GM18507 (cell line): ENCODE measurements around the gene BAD.

Experiments used
- DNase-seq: peaks from one replicate; pipeline ENCODE4 v3.0.0; 2011; ENCODE audit warnings: low read depth; ENCODE audit not compliant: insufficient read length; ENCODE audit errors: extremely low spot score
- FAIRE-seq: peaks from 2 replicates; lab custom pipeline; 2011; peaks lifted over from hg19 to GRCh38; lab: Jason Lieb, UNC

The BAD gene

DNA sequence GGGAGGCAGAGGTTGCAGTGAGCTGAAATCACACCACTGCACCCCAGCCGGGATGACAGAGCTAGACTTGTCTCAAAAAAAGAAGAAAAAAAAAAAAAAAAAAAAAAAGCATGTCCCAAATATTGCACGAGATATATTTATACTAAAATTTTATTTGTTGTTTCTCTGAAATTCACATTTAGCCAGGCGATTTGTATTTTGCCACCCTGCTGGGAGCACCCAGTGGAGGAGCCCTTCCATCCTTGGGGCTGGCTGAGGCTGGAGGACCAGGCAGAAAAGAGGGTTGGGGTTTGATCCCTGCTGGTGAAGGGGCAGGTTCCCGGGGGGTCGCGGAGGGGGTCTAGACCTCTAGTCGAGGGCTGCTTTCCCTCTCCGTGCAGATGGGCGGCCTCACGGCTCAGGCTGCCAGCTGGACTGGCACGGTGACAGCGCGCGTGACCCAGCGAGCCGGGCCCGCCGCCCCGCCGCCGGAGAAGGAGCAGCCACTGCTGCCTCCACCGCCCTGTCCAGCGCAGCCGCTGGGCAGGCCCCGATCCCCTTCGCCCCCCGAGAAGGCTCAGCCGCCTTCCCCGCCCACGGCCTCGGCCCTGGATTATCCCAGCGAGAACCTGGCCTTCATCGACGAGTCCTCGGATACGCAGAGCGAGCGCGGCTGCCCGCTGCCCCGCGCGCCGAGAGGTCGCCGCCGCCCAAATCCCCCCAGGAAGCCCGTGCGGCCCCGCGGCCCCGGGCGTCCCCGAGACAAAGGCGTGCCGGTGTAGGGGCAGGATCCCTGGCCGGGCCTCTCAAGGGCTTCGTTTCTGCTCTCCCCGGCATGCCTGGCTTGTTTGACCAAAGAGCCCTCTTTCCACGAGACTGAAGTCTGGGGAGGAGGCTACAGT is 14.7 kb upstream of the BAD start:
- DNase-seq (no peak), FAIRE-seq (no peak)

DNA sequence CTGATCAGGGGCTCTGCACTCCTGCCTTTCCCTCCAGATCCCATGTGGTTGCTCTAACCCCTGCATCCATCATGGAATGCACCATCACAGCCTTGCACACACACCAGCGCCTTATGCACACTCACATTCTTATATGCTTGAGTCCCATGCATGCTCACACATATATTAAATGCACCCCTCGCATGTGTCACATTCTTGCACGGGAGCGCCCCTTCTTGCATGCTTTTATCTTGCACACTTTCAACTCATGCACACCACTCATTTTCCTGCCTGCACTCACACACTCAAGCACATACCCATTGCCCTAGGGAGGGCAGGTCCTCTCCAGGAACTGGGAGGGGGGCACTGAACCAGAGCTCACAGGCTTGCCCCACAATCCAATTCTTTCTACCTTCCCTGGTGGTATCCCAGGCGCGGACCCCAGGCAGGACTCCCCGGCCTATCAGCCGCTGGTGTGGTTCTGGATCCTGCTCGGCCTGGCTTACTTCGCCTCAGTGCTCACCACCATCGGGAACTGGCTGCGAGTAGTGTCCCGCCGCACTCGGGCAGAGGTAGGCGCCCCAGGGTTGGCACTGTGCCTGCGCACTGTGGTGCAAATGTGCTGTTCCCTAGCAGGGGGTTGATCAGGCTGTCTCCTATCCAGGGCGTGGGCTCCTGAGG is 13.4 kb upstream of the BAD start:
- FAIRE-seq (no peak), DNase-seq (no peak)

DNA sequence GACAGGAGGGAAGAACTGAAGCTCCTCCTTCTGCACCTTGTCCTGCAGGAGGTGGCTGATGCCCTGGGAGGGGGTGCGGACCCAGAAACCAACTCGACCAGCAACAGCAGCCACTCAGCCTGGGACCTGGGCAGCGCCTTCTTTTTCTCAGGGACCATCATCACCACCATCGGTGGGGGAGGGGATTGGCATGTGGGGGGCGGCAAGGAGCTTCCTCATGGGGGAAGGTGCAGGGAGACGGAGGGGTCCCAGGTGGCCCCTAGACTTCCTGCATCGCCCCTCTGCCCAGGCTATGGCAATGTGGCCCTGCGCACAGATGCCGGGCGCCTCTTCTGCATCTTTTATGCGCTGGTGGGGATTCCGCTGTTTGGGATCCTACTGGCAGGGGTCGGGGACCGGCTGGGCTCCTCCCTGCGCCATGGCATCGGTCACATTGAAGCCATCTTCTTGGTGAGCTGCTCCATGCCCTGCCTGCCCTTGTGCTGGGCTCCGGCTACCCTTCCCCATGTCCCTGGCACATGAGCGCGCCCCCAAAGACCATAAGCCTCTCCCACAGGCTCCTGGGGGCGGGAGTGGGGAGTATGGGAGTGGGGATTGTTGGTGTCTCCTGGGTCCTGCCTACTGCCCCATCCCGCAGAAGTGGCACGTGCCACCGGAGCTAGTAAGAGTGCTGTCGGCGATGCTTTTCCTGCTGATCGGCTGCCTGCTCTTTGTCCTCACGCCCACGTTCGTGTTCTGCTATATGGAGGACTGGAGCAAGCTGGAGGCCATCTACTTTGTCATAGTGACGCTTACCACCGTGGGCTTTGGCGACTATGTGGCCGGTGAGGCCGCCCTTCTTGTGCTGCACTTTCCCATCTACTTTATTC is 12.6 kb upstream of the BAD start:
- no peak for FAIRE-seq
- no peak for DNase-seq

DNA sequence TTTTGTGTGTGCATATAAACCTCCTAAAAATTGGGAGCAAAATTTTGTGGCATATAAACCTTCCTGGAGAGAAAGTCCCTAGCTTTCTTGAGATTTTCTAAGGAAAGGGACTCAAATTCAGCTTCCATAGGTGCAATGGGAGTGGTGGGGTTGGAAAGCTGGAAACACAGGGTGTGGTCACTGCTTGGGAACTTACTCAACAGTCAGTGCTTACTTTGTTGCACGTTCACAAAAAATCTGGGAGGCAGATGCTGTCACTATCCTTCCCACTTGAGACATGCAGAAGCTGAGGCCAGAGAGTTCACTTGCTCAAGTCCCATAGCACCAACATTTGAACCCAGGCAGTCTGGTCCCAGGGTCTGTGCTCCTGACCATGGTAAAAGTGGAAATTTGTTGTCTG is 11.8 kb upstream of the BAD start:
- no peak for DNase-seq
- no peak for FAIRE-seq

DNA sequence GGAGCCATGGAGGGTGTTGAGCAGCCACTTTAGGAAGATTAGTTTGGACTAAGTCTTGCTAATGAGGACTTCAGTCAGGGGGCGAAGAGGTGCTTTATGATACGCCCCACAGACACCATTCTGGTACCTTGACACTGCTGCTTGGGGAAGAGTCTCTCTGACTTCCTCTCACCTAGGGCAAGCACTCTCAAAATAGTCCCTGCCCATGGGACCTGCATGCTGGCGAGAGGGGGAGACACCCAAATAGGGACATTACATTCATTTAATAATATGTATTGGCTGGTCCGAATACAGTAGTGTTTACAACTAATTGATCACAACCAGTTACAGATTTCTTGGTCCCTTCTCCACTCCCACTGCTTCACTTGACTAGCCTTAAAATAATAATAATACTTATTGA is 11.3 kb upstream of the BAD start:
- FAIRE-seq (no peak), DNase-seq (no peak)

DNA sequence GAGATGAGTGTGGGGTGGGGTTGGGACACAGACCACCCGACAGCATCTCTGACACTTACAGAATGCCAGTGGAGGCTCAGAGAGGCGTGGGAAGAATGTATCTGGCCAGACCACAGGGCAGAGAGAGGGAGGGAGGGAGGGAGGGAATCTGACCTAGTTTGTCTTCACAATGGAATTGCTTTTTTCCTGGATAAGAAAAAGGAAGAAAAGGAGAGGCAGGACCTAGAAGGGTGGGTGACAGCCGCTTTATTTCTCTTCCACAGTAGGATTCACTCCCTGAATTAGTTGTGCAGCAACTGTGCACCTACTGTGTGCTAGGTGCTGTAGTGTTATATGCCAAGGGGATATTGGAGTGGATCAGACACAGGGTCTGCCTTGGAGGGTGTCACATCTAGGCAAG is 10.3 kb upstream of the BAD start:
- FAIRE-seq (no peak), DNase-seq (no peak)

DNA sequence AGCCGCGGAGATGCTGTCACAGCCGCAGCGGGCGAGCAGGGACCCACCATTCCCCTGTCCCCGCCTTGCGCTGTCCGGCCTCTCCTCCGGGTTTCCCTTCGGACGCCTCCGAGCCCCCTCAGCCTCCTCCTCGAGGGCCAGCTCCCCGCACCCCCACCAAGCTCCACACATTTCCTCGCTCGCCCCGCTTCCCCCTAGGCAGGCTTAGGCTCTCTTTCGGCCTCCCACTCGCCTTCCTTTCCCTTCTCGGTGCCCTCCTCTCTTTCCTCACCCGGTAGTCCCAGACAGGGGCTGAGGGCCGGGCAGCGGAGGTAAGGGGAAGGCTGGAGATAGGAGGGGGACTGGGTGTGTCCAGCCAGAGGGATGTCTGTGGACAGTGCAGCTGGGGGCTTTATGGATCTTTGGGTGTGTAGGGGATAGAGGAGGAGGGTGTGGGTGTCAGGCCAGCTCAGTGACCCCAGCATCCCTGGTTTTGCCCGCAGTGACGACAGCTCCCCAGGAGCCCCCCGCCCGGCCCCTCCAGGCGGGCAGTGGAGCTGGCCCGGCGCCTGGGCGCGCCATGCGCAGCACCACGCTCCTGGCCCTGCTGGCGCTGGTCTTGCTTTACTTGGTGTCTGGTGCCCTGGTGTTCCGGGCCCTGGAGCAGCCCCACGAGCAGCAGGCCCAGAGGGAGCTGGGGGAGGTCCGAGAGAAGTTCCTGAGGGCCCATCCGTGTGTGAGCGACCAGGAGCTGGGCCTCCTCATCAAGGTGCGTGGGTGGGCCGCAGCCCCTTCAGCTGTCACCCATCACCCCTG is 8.2 kb upstream of the BAD start:
- FAIRE-seq = no peak

DNA sequence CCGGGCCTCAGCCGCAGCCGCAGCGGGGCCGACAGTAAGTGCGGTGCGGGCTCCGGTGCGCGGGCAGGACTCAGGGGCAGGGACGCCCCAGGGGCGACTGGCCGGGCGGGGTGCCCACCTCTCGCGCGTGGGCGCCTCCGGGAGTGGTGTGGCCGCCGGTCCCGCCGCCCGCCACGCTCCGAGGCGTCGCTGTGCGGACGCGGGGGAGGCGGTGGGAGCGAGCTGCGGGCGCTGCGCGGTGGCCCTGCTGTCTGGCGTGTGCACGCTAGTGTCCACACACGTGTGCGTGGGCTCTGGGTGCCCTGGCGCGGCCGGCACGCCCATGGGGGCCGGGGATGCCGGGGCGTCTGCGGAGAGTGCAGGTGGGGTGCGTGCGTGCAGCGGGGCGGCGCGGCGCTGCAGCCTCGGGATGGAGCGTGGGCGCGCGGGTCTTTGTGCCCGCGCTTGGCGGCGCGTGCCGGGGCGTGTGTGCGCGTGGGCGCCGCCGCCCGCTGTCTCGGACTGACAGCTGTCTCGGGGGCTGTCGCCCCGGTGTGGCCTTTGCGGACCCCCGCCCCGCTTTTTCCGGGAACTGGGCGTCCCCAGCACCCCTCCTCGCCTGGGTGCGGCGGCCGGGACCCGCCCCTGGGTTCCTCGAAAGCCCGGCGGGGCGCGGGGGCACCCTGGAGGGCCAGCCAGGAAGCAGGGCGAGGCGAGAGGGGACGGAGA is 7.4 kb upstream of the BAD start:
- FAIRE-seq = no peak

More for the DNA sequence above, 8.2 kb upstream of the BAD start:
- no peak for DNase-seq

DNA sequence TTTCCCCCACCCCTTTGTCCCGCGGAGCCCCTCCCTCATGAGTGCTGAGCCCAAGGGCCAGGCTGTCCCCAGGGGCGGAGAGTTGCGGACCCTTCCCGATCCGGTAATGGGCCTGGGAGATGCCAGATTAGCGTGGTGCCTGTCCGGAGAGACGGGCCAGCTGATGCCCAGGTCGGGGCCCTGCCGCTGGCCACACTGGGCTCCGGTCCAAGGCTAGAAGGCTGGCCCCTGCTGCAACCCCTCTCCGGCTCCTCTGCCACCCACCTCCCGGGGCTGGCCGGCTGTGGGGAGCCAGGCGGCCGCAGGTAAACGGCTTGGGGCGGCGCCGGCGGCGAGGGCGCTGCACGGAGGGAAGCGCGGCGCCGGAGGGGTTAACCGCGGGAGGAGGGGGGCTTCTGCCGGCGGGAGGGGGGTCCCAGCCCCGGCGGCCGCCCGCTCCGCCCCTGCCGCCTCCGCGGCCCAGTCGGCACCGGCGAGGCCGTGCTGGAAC is 6.8 kb upstream of the BAD start, which contains the start of gene KCNK4:
TSS of gene KCNK4 (plus strand) at position 41 of the 490 bp plus-strand sequence. CDS start 1,717 bp downstream, outside the sequence.
- DNase-seq = no peak

More for the DNA sequence above, 7.4 kb upstream of the BAD start:
- no peak for DNase-seq

DNA sequence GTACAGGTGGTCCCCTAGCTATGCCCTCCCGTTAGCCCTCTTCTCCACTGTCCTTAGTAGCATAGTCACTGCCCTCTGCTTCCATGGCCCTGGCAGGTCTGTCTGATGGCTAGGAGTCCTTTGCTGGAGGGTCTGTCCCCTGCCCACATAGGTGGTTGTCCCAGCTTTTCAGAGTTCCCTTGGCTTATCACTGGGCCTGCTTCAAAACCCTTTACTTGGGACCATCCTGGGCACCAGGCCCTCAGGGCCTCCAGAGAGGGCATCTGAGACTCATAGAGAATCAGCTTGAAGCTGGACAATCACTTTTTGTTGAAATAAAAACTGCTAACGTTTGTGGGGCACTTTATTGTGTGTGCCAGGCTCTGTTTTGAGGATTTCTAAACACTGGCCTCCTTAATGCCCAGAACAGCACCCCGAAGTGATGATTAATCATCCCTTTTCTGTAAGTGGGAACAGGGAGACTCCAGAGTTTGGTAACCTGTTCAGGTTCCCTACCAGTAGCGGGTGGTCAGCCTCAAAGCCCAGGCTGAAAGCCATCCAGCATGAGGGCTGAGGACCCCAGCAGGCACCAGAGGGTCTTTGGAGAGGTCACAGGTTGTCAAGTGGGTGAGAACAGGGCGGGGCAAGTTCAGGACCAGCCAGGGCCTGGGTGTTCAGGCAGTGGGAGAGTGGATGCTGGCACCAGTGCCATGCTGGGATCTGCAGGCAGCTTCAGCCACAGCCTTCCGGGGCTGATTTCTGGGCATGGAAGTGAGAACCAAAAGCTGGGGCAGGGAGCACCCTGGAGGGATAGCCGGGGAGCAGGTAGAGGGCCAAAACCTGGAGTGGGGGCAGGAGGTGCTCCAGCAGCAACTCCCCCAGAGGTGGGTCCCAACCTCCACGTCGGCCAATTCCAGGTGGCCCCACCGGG is 6.1 kb upstream of the BAD start:
- no peak for FAIRE-seq
- no peak for DNase-seq

More for the DNA sequence above, 6.8 kb upstream of the BAD start, which contains the start of gene KCNK4:
- FAIRE-seq = no peak

DNA sequence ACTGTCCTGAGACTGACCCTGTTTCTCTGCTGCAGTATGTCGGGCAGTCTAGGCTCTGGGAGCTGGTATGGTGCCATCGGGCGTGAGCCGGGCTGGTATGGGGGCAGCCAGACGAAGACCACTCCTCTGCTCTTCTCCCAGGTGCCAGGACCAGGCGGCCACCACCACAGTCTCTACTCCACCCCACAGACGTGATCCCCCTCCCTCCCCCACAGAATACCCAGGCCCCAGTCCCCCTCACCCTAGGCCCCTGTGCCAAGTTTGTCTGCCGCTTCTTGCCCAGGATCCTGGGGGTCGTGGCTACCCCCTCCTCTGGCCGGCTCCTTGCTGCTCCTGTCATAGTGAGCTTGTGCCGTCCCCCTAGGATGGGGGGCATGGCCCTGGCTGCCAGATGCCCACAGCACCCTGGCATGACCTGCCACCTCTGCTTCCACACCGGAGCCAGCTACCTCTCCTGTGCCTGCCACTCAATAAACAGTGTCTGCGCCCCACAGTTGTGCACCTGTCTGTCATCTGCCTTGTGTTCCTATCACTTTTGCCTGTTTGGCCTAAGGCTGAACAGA is 4.6 kb upstream of the BAD start:
- DNase-seq (no peak), FAIRE-seq (no peak)

DNA sequence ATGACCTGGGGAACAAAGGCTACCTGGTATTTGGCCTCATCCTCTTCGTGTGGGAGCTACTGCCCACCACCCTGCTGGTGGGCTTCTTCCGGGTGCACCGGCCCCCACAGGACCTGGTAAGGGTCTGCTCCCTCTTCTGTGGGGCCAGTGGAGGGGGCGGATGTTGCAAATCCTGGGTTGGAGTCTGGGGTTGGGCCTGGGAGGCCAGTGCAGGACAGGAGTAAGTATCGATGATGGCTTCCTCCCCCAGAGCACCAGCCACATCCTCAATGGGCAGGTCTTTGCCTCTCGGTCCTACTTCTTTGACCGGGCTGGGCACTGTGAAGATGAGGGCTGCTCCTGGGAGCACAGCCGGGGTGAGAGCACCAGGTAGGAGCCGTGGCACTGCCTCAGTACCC is 3.9 kb upstream of the BAD start:
- no peak for FAIRE-seq

DNA sequence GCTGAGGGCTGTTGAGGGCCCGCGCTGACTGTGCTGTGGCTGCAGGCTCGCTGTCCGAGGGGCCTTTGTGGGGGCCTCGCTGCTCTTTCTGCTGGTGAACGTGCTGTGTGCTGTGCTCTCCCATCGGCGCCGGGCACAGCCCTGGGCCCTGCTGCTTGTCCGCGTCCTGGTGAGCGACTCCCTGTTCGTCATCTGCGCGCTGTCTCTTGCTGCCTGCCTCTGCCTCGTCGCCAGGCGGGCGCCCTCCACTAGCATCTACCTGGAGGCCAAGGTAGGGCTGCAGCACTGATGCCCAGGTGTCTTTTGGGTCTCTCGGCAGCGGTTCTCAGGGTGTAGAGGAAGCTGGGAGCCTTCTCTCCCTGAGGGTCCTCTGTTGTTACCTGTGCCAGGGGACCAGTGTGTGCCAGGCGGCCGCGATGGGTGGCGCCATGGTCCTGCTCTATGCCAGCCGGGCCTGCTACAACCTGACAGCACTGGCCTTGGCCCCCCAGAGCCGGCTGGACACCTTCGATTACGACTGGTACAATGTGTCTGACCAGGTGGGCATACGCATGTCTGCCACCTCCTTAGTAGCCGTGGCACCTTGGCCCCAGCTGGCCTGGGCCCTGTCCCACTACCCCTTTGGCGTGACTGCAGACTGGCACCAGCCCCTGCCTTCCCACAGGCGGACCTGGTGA is 3.3 kb upstream of the BAD start:
- FAIRE-seq (no peak), DNase-seq (no peak)

More for the DNA sequence above, 3.9 kb upstream of the BAD start:
- DNase-seq = no peak

DNA sequence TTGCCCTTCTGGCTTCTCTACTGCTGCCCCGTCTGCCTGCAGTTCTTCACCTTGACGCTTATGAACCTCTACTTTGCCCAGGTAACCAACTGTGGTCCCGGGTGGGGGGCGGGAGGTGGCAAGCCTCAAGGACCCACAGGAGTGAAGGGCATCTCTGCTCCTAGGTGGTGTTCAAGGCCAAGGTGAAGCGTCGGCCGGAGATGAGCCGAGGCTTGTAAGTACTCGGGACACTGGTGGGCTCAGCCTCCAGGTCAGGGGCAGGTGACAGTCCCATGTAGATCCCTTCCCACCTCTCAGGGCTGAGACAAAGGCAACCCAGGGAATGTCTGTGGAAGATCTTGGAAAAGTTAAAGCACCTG is 2.3 kb upstream of the BAD start:
- DNase-seq (no peak), FAIRE-seq (no peak)

DNA sequence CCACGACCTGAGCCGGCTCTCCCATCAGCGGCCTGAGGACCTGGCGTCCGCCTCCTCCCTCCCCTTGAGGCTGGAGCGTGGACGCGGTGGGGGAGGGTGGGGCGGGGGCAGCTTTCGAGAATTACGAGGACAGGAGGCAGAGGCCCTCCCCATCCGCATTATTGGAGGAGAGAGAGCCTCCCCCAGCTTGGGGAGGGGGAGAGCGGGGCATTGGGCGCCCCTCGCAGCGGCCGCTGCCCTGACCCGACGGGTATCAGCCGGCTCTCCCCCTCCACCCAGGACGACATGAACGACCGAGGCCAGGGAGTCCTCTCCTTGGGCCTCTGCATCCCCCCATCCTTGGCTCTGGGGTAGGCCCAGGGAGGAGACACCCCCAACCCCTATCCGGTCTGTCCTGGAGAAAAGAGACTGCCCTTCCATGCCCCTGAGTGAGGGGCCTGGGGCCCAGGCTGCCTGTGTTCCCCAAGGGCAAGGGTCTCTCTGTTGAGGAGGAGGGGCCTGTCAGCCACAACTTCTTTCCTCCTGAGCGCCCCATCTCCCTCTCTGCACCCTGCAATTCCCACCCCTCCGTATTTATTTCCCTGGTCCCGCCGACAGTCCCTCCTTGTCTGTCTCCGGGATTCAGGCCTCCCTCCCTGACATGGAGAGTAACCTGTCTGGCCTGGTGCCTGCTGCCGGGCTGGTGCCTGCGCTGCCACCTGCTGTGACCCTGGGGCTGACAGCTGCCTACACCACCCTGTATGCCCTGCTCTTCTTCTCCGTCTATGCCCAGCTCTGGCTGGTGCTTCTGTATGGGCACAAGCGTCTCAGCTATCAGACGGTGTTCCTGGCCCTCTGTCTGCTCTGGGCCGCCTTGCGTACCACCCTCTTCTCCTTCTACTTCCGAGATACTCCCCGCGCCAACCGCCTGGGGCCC is 1.7 kb upstream of the BAD start:
- FAIRE-seq (no peak), DNase-seq (no peak)
